Memory B cell (primary cell): ENCODE results near the gene C1orf226.

Source experiments
- ATAC-seq: fragments of 150-1000 bp; cut with Tn5 transposase; 2 replicates; pipeline ENCODE4 v1.10.0; 2021; ENCODE audit warnings: low read depth, mild to moderate bottlenecking, moderate library complexity
- DNase-seq, 2 donors: peaks; one replicate each; pipeline ENCODE4 v3.0.0; 2022; ENCODE audit warnings: low spot score in 2 of 2
- H3K27ac Mint-ChIP-seq: one replicate; pipeline ENCODE4 v1.8.0; 2022; ENCODE audit warnings: mild to moderate bottlenecking, moderate library complexity, mixed read lengths
- H3K27me3 Mint-ChIP-seq: one replicate; pipeline ENCODE4 v1.8.0; 2022; ENCODE audit warnings: mixed read lengths
- H3K36me3 Mint-ChIP-seq: one replicate; pipeline ENCODE4 v1.8.0; 2022; ENCODE audit warnings: mild to moderate bottlenecking, mixed read lengths
- H3K4me1 Mint-ChIP-seq: one replicate; pipeline ENCODE4 v1.8.0; 2022; ENCODE audit warnings: mixed read lengths
- H3K4me3 Mint-ChIP-seq: one replicate; pipeline ENCODE4 v1.8.0; 2022; ENCODE audit warnings: mild to moderate bottlenecking, moderate library complexity, mixed read lengths
- H3K9me3 Mint-ChIP-seq: one replicate; pipeline ENCODE4 v1.8.0; 2022; ENCODE audit warnings: mixed read lengths

Gene C1orf226

GRCh38 chr1:162384601-162385279, 3.2 kb downstream of the C1orf226 start:
- Mint-ChIP-seq H3K9me3 (no peaks in the 10 kb centered on the region), H3K36me3 (no peaks in the 10 kb centered on the region), H3K27me3 (peaks cover 15% of the 10 kb centered on the region), H3K4me3 (no peak overlapping the region), H3K27ac (no peak overlapping the region), H3K4me1 (no peaks in the 10 kb centered on the region)
- DNase-seq (no peak), ATAC-seq (no peak)

GRCh38 chr1:162385280-162385623, 3.7 kb downstream of the C1orf226 start:
- Mint-ChIP-seq H3K9me3 (no peaks in the 10 kb centered on the region), H3K27me3 (peaks cover 16% of the 10 kb centered on the region), H3K27ac (no peak overlapping the region), H3K4me1 (no peaks in the 10 kb centered on the region), H3K4me3 (no peak overlapping the region), H3K36me3 (no peaks in the 10 kb centered on the region)
- no peak for DNase-seq
- ATAC-seq: no peak

GRCh38 chr1:162385702-162386101, 4.2 kb downstream of the C1orf226 start:
- H3K27me3 Mint-ChIP-seq: peaks cover 19% of the 10 kb centered on the region
- DNase-seq (no peak), ATAC-seq (no peak)
- no peak overlapping the region for H3K27ac Mint-ChIP-seq
- H3K36me3 Mint-ChIP-seq: no peaks in the 10 kb centered on the region
- no peak overlapping the region for H3K4me3 Mint-ChIP-seq
- no peaks in the 10 kb centered on the region for H3K4me1 Mint-ChIP-seq
- H3K9me3 Mint-ChIP-seq: no peaks in the 10 kb centered on the region

- H3K9me3 Mint-ChIP-seq: no peaks in the 10 kb centered on the region
- peaks cover 18% of the 10 kb centered on the region for H3K27me3 Mint-ChIP-seq
- H3K4me3 Mint-ChIP-seq: no peak overlapping the region
- no peaks in the 10 kb centered on the region for H3K4me1 Mint-ChIP-seq
- H3K36me3 Mint-ChIP-seq: no peaks in the 10 kb centered on the region
- H3K27ac Mint-ChIP-seq: no peak overlapping the region
- DNase-seq (no peak), ATAC-seq (no peak)
Measured at GRCh38 chr1:162386292-162387225, 5.0 kb downstream of the C1orf226 start.

- Mint-ChIP-seq H3K27me3 (peaks cover 18% of the 10 kb centered on the region), H3K9me3 (no peaks in the 10 kb centered on the region), H3K27ac (no peak overlapping the region), H3K4me3 (no peak overlapping the region), H3K36me3 (no peaks in the 10 kb centered on the region), H3K4me1 (peaks cover 3% of the 10 kb centered on the region)
- ATAC-seq (no peak), DNase-seq (no peak)
Measured at GRCh38 chr1:162387226-162388082, 5.9 kb downstream of the C1orf226 start.

GRCh38 chr1:162388083-162388594, 6.6 kb downstream of the C1orf226 start:
- ATAC-seq: no peak
- Mint-ChIP-seq H3K27ac (no peak overlapping the region), H3K27me3 (peaks cover 18% of the 10 kb centered on the region), H3K4me1 (peaks cover 3% of the 10 kb centered on the region), H3K36me3 (no peaks in the 10 kb centered on the region), H3K4me3 (no peak overlapping the region), H3K9me3 (no peaks in the 10 kb centered on the region)
- DNase-seq: no peak

- Mint-ChIP-seq H3K4me1 (peaks cover 3% of the 10 kb centered on the region), H3K9me3 (no peaks in the 10 kb centered on the region), H3K27ac (no peak overlapping the region), H3K4me3 (no peak overlapping the region), H3K36me3 (no peaks in the 10 kb centered on the region), H3K27me3 (peaks cover 18% of the 10 kb centered on the region)
- ATAC-seq (no peak), DNase-seq (no peak)
Measured at GRCh38 chr1:162388615-162389014, 7.1 kb downstream of the C1orf226 start.

GRCh38 chr1:162389021-162389818, 7.7 kb downstream of the C1orf226 start:
- H3K36me3 Mint-ChIP-seq: no peaks in the 10 kb centered on the region
- no peak for DNase-seq
- no peak overlapping the region for H3K4me3 Mint-ChIP-seq
- no peaks in the 10 kb centered on the region for H3K9me3 Mint-ChIP-seq
- H3K27ac Mint-ChIP-seq: no peak overlapping the region
- no peak for ATAC-seq
- peaks cover 16% of the 10 kb centered on the region for H3K27me3 Mint-ChIP-seq
- peaks cover 3% of the 10 kb centered on the region for H3K4me1 Mint-ChIP-seq

- H3K4me1 Mint-ChIP-seq: peaks cover 3% of the 10 kb centered on the region
- H3K27ac Mint-ChIP-seq: no peak overlapping the region
- ATAC-seq (no peak), DNase-seq (no peak)
- no peaks in the 10 kb centered on the region for H3K36me3 Mint-ChIP-seq
- H3K9me3 Mint-ChIP-seq: no peaks in the 10 kb centered on the region
- H3K27me3 Mint-ChIP-seq: peaks cover 16% of the 10 kb centered on the region
- no peak overlapping the region for H3K4me3 Mint-ChIP-seq
Measured at GRCh38 chr1:162389971-162390370, 8.4 kb downstream of the C1orf226 start.

GRCh38 chr1:162390396-162391185, 9.1 kb downstream of the C1orf226 start:
- no peak overlapping the region for H3K27ac Mint-ChIP-seq
- DNase-seq (no peak), ATAC-seq (no peak)
- H3K4me3 Mint-ChIP-seq: no peak overlapping the region
- H3K36me3 Mint-ChIP-seq: no peaks in the 10 kb centered on the region
- no peaks in the 10 kb centered on the region for H3K9me3 Mint-ChIP-seq
- peaks cover 14% of the 10 kb centered on the region for H3K27me3 Mint-ChIP-seq
- peaks cover 3% of the 10 kb centered on the region for H3K4me1 Mint-ChIP-seq

GRCh38 chr1:162391790-162392563, 10.4 kb downstream of the C1orf226 start:
- no peaks in the 10 kb centered on the region for H3K36me3 Mint-ChIP-seq
- no peak overlapping the region for H3K27ac Mint-ChIP-seq
- no peak overlapping the region for H3K4me3 Mint-ChIP-seq
- no peaks in the 10 kb centered on the region for H3K9me3 Mint-ChIP-seq
- peaks cover 13% of the 10 kb centered on the region for H3K27me3 Mint-ChIP-seq
- H3K4me1 Mint-ChIP-seq: peaks cover 3% of the 10 kb centered on the region
- DNase-seq: no peak
- no peak for ATAC-seq

GRCh38 chr1:162396201-162396906, 14.8 kb downstream of the C1orf226 start:
- Mint-ChIP-seq H3K27ac (no peak overlapping the region), H3K4me3 (no peak overlapping the region), H3K27me3 (peaks cover 6% of the 10 kb centered on the region), H3K9me3 (no peaks in the 10 kb centered on the region), H3K36me3 (no peaks in the 10 kb centered on the region), H3K4me1 (peaks cover 3% of the 10 kb centered on the region)
- ATAC-seq: no peak
- DNase-seq: no peak
